CD14-positive monocyte (primary cell): Measurements from ENCODE around the gene RPS6KA2. TPM values are rescaled to one million over a fixed set of nuclear protein-coding genes. Genes with fewer than 3 reads are reported as not detected.

Experiments used
- DNase-seq, 3 donors: peaks; one replicate each; pipeline ENCODE4 v3.0.0-alpha.2; 2011 to 2022
- H2AFZ ChIP-seq: 2 replicates; pipeline ENCODE4 v1.6.0; 2012; ENCODE audit warnings: mild to moderate bottlenecking, low read depth, low read length, inconsistent platforms; ENCODE audit not compliant: insufficient read depth, poor library complexity, severe bottlenecking
- H3K27ac ChIP-seq, 2 donors: 1 replicate in 1 of 2; 2 replicates in 1 of 2; pipeline ENCODE4 v1.5.1; 2012 to 2013; ENCODE audit warnings: low read length in 2 of 2, control low read depth in 1 of 2, inconsistent platforms in 1 of 2, low read depth in 1 of 2, mild to moderate bottlenecking in 1 of 2
- H3K27me3 ChIP-seq, 2 donors: one replicate each; pipeline versions ENCODE4 v1.6.0 to v1.6.1; 2011 to 2013; ENCODE audit warnings: low read length in 2 of 2; ENCODE audit not compliant: control insufficient read depth in 2 of 2, insufficient read depth in 2 of 2
- H3K36me3 ChIP-seq, 2 donors: replicated peaks in 1 of 2; 1 replicate in 1 of 2; 2 replicates in 1 of 2; pipeline versions ENCODE4 v1.5.1 to v1.6.1; 2012 to 2013; ENCODE audit warnings: low read length in 2 of 2, control low read depth in 1 of 2, inconsistent platforms in 1 of 2, mild to moderate bottlenecking in 1 of 2; ENCODE audit not compliant: insufficient read depth in 2 of 2, control insufficient read depth in 1 of 2
- H3K4me1 ChIP-seq, 2 donors: 1 replicate in 1 of 2; 2 replicates in 1 of 2; pipeline versions ENCODE4 v1.5.1 to v1.6.1; 2012 to 2013; ENCODE audit warnings: low read length in 2 of 2, control low read depth in 1 of 2, inconsistent platforms in 1 of 2, mild to moderate bottlenecking in 1 of 2, moderate library complexity in 1 of 2; ENCODE audit not compliant: insufficient read depth in 2 of 2, control insufficient read depth in 1 of 2
- H3K4me2 ChIP-seq: replicated peaks from 2 replicates; pipeline ENCODE3; 2012; ENCODE audit warnings: low read length, moderate library complexity, mild to moderate bottlenecking; ENCODE audit not compliant: poor library complexity, severe bottlenecking; ENCODE audit errors: extremely low read depth
- H3K4me3 ChIP-seq, 3 experiments: fragments of 200-600 bp in 1 of 3; sonication (generic) in 1 of 3; replicated peaks in 1 of 3; 1 replicate in 2 of 3; 2 replicates in 1 of 3; pipeline ENCODE4 v1.5.1; 2011 to 2013; ENCODE audit warnings: low read length in 3 of 3, mild to moderate bottlenecking in 3 of 3, control low read depth in 2 of 3, low read depth in 2 of 3, inconsistent platforms in 1 of 3, moderate library complexity in 1 of 3
- H3K79me2 ChIP-seq: 2 replicates; pipeline ENCODE4 v1.6.0; 2012; ENCODE audit warnings: mild to moderate bottlenecking, control low read depth, inconsistent platforms, low read length, moderate library complexity; ENCODE audit not compliant: insufficient read depth
- H3K9ac ChIP-seq: 2 replicates; pipeline ENCODE4 v1.6.0; 2017; ENCODE audit warnings: low read length, mild to moderate bottlenecking; ENCODE audit not compliant: insufficient read depth, poor library complexity, severe bottlenecking
- H3K9me3 ChIP-seq, 2 donors: replicated peaks in 1 of 2; 1 replicate in 1 of 2; 2 replicates in 1 of 2; pipeline versions ENCODE4 v1.5.1 to v1.6.1; 2012 to 2013; ENCODE audit warnings: low read length in 2 of 2, control low read depth in 1 of 2; ENCODE audit not compliant: control insufficient read depth in 1 of 2, insufficient read depth in 1 of 2
- H4K20me1 ChIP-seq: 2 replicates; pipeline ENCODE4 v1.6.0; 2012; ENCODE audit warnings: mild to moderate bottlenecking, low read length, control low read depth, moderate library complexity; ENCODE audit not compliant: insufficient read depth
- H3K27ac Mint-ChIP-seq, 7 donors: one replicate each; pipeline ENCODE4 v1.8.0; 2020; ENCODE audit warnings: mild to moderate bottlenecking in 7 of 7, mixed read lengths in 7 of 7, moderate library complexity in 6 of 7, inconsistent platforms in 2 of 7
- H3K27me3 Mint-ChIP-seq, 3 donors: one replicate each; pipeline ENCODE4 v1.8.0; 2021 to 2022; ENCODE audit warnings: low read depth in 3 of 3, mild to moderate bottlenecking in 3 of 3, mixed read lengths in 3 of 3, moderate library complexity in 3 of 3, inconsistent platforms in 1 of 3
- H3K36me3 Mint-ChIP-seq, 2 donors: one replicate each; pipeline ENCODE4 v1.8.0; 2020; ENCODE audit warnings: mixed read lengths in 2 of 2, inconsistent platforms in 1 of 2, mild to moderate bottlenecking in 1 of 2
- H3K4me1 Mint-ChIP-seq: one replicate; pipeline ENCODE4 v1.8.0; 2020; ENCODE audit warnings: mild to moderate bottlenecking, mixed read lengths
- H3K4me3 Mint-ChIP-seq, 2 donors: one replicate each; pipeline ENCODE4 v1.8.0; 2020; ENCODE audit warnings: mild to moderate bottlenecking in 2 of 2, mixed read lengths in 2 of 2, moderate library complexity in 1 of 2
- H3K9me3 Mint-ChIP-seq, 7 donors: one replicate each; pipeline ENCODE4 v1.8.0; 2020 to 2022; ENCODE audit warnings: mixed read lengths in 7 of 7, mild to moderate bottlenecking in 6 of 7, moderate library complexity in 6 of 7, inconsistent platforms in 2 of 7
- CTCF ChIP-seq: fragments of 200-600 bp; IDR thresholded peaks from one replicate; pipeline ENCODE4 v1.8.0; 2022; ENCODE audit warnings: antibody characterized with exemption, mild to moderate bottlenecking
- WGBS: methylation state at CpG from one replicate; pipeline ENCODE4 v1.1.5; 2013; ENCODE audit warnings: missing lambda C conversion rate; ENCODE audit not compliant: insufficient coverage; 5-methylcytosine and 5-hydroxymethylcytosine counted together
- intact Hi-C, 2 donors: fragments of 100-400 bp; cut with micrococcal nuclease; formaldehyde crosslinking; loops; one replicate each; pipeline versions ENCODE4 v1.15.0 to v1.15.1; 2023
- polyA plus RNA-seq, 3 donors: library from polyadenylated mRNA; depleted of rRNA in 1 of 3; unstranded in 2 of 3; stranded (reverse) in 1 of 3; fragments of 300-500 nt in 2 of 3; fragments of >200 nt in 1 of 3; fragmentation: Illumina TruSeq in 2 of 3; gene quantifications; 1 replicate in 2 of 3; 2 replicates in 1 of 3; pipeline ENCODE4 v1.2.3, GENCODE V29; 2012 to 2021

RPS6KA2 gene
- polyA plus RNA-seq, 3 donors, result 1.4 to 3.1 (median 1.9) TPM

GRCh38 chr6:166646716-166647115 is 19.7 kb upstream of the RPS6KA2 start:
- intact Hi-C loops, result no loop called here
- Histone ChIP-seq H3K79me2 (no peaks in the 10 kb centered on the region), H3K4me2 (no peak overlapping the region), H3K4me3 (no peak overlapping the region), H3K9me3 (no peaks in the 10 kb centered on the region), H4K20me1 (no peaks in the 10 kb centered on the region), H3K4me1 (no peaks in the 10 kb centered on the region), H3K27me3 (no peaks in the 10 kb centered on the region), H3K27ac (no peak overlapping the region), H3K9ac (no peak overlapping the region), H3K36me3 (no peaks in the 10 kb centered on the region), H2AFZ (no peak overlapping the region)
- TF ChIP-seq CTCF, result no peak
- 92% methylated on average over 9 of the region's 9 CpGs for WGBS
- Mint-ChIP-seq H3K9me3 (peaks cover 0 to 16% (median 0%) of the 10 kb centered on the region in 7 donors), H3K27ac (no peak overlapping the region), H3K36me3 (no peaks in the 10 kb centered on the region), H3K27me3 (peaks cover 2 to 6% (median 3%) of the 10 kb centered on the region in 3 donors), H3K4me1 (peaks cover 3% of the 10 kb centered on the region), H3K4me3 (no peak overlapping the region)
- DNase-seq, result no peak

GRCh38 chr6:166645896-166646295 is 18.8 kb upstream of the RPS6KA2 start:
- Mint-ChIP-seq H3K4me1 (peaks cover 3% of the 10 kb centered on the region), H3K36me3 (no peaks in the 10 kb centered on the region), H3K27ac (no peak overlapping the region), H3K27me3 (peaks cover 3 to 8% (median 6%) of the 10 kb centered on the region in 3 donors), H3K4me3 (no peak overlapping the region), H3K9me3 (peaks cover 0 to 18% (median 0%) of the 10 kb centered on the region in 7 donors)
- intact Hi-C loops, result no loop called here
- H3K79me2 ChIP-seq, result no peaks in the 10 kb centered on the region
- no peak overlapping the region for H3K4me3 ChIP-seq
- H3K9ac ChIP-seq, result no peak overlapping the region
- H3K9me3 ChIP-seq, result no peaks in the 10 kb centered on the region
- DNase-seq, result no peak
- no peaks in the 10 kb centered on the region for H3K4me1 ChIP-seq
- H3K27ac ChIP-seq, result no peak overlapping the region
- no peaks in the 10 kb centered on the region for H4K20me1 ChIP-seq
- WGBS, result 93% methylated on average over 8 of the region's 8 CpGs
- no peaks in the 10 kb centered on the region for H3K36me3 ChIP-seq
- peaks cover 1% of the 10 kb centered on the region in 2 donors for H3K27me3 ChIP-seq
- TF ChIP-seq CTCF, result no peak
- H2AFZ ChIP-seq, result no peak overlapping the region
- H3K4me2 ChIP-seq, result no peak overlapping the region
